Measurements from ENCODE around the gene CYSTM1. TPM values are rescaled to one million over a fixed set of nuclear protein-coding genes. Genes with fewer than 3 reads are reported as not detected.

CYSTM1 gene
- total RNA-seq, 1 donor from 2014 or later, result 13.0 TPM

- DNase-seq, result no peak
These were observed 84.5 kb downstream of the CYSTM1 start for GRCh38 chr5:140259500-140259899.

- no peak for DNase-seq
These were observed 85.2 kb downstream of the CYSTM1 start for GRCh38 chr5:140260089-140260656.

- DNase-seq, result no peak
These were observed 86.6 kb downstream of the CYSTM1 start for GRCh38 chr5:140261403-140262171.

GRCh38 chr5:140262221-140262620 is 87.2 kb downstream of the CYSTM1 start:
- DNase-seq, result no peak

GRCh38 chr5:140262839-140263238 is 87.9 kb downstream of the CYSTM1 start:
- no peak for DNase-seq

GRCh38 chr5:140265845-140266244 is 90.9 kb downstream of the CYSTM1 start:
- DNase-seq, result no peak

GRCh38 chr5:140266471-140267200 is 91.6 kb downstream of the CYSTM1 start:
- DNase-seq, result no peak

- DNase-seq, result no peak
These were observed 92.2 kb downstream of the CYSTM1 start for GRCh38 chr5:140267201-140267540.

GRCh38 chr5:140267559-140268018 is 92.6 kb downstream of the CYSTM1 start:
- no peak for DNase-seq

- DNase-seq, result no peak
These were observed 95.0 kb downstream of the CYSTM1 start for GRCh38 chr5:140270008-140270407.

GRCh38 chr5:140273401-140273877 is 98.5 kb downstream of the CYSTM1 start:
- DNase-seq, result no peak

GRCh38 chr5:140275837-140276236 is 100.8 kb downstream of the CYSTM1 start:
- no peak for DNase-seq

GRCh38 chr5:140282266-140282665 is 107.3 kb downstream of the CYSTM1 start:
- no peak for DNase-seq

GRCh38 chr5:140284013-140284412 is 109.0 kb downstream of the CYSTM1 start:
- DNase-seq, result no peak

- DNase-seq, result no peak
These were observed 111.4 kb downstream of the CYSTM1 start for GRCh38 chr5:140286424-140286823.

- DNase-seq, result peak; percentile 44
These were observed 113.0 kb downstream of the CYSTM1 start for GRCh38 chr5:140287801-140288521.

GRCh38 chr5:140292212-140293036 is 117.4 kb downstream of the CYSTM1 start:
- DNase-seq, result no peak

All from skin of body (tissue), 2 donors.